ENCODE results near the gene RRP15.
"Not testable (repeated sequence)": the region's sequence is repeated elsewhere in the genome, so short reads cannot be mapped to it uniquely, and the experiment has no call there.

Gene RRP15

DNA sequence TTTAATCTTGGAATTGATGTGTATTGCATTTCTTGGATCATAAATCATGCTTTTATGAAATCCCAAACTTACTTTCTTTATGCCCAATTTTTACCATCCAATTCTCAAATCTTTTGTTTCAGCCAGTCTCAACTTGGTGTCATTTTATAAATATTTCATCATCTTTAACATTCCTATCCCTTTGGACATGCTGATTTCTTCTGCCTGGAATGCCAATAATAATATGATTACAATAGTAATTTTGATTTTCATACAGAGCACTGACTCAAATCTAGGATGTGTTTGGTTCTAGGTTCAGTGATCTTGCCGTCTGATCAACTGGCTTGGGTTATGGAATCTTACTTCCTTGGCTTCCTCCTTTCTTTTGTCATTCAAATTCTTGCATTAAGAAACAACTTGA lies 12.8 kb downstream of the RRP15 start:
- DNase-seq = no peak

DNA sequence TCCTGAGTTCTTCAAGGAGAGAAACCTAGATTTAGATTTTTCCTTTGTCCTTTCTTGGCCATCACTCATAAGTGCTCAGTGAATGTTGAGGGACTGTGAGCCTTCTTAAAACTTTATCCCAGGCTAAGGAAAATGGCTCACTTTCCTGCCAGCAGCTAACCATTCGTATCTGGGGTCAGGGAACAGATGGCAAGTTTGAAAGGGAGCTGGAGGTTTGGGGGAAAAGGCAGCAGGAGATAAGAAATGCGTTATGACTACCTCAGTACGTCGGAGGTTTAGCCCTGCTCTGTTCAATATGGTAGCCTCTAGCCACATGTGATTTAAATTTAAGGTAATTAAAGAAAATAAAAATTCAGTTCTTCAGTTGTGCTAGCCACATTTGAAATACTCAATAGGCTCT lies 13.3 kb downstream of the RRP15 start:
- no peak for DNase-seq

DNA sequence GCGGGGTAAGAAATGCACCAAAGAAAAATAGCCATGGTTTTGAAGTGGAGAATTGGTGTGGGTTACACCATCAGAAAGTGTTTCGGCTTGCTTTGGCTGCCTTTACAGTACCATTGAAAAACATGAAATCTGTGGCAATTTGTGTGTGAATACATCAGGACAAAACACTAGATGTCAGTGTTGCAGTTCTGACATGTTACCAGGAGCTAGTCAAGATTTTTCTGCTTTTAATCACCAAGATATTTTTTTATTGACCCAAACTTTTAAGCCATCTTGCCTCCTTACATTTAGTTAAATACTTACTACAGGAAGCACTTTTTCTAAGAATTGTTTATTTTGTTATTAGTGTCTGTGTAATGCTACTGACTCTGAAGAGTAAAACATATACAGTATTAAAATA lies 14.3 kb downstream of the RRP15 start:
- no peak for DNase-seq

DNA sequence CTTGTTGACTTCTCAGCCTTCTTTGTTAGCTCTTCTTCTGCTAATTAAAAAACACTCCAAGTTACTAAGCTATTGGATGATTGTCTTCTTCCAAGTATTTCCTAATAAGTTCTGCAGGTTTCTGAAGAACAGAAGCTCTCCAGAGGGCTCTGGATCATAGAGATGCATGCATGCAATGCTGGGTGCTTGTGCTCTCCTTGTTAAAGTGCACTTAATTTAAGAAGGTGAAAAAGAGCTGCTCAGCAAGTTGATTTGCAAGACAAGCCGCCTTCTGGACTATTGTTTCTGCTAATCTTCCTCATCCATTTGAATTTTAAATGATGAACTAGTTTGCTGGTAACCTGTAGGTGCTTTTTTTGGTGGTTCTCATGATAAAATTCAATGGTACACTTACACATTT lies 16.1 kb downstream of the RRP15 start:
- DNase-seq = no peak

DNA sequence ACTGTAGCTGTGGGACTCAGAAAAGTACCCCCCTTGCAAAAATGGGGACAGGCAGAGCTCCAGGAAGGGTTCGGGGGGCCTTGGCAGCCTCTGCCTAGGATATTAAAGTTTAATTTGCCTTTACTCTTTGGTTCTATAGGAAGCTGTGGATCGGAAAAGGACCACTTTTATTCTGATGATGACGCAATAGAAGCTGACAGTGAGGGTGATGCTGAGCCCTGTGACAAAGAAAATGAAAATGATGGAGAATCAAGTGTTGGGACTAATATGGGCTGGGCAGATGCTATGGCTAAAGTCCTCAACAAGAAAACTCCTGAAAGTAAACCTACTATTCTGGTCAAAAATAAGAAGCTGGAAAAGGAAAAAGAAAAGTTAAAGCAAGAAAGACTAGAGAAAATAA lies 17.1 kb downstream of the RRP15 start:
- DNase-seq = no peak

DNA sequence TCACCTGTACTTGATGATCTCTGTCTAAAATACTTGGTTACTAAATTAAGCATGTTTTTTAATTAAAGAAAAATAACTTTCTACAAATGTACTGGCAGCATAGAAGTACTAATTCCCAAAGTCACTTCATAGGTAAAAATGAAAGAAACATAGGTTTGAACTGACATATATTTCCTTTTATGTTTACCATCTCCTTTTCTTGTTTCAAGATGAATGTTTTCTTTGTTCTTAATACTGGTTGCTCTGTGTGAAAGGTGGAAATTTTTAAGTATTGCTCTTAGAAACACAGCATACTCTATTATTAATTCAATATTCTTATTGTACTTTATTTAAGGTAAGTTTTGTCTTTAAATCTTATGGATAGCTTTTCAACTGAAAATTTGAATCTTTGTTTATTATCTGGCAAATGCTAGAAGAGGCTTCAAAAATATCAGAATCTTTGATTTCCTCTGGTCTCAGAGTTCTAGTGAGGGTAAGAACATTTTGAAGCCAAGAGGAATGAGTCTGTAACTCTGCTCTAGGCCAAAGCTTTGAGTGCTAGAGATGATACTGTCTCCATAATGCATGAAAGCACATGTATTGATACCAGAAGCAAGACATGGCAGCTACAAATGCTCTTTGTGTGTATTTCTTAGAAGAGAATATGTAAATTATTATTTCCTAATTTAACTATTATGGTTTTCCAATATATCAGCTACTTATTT lies 18.2 kb downstream of the RRP15 start:
- DNase-seq = no peak

DNA sequence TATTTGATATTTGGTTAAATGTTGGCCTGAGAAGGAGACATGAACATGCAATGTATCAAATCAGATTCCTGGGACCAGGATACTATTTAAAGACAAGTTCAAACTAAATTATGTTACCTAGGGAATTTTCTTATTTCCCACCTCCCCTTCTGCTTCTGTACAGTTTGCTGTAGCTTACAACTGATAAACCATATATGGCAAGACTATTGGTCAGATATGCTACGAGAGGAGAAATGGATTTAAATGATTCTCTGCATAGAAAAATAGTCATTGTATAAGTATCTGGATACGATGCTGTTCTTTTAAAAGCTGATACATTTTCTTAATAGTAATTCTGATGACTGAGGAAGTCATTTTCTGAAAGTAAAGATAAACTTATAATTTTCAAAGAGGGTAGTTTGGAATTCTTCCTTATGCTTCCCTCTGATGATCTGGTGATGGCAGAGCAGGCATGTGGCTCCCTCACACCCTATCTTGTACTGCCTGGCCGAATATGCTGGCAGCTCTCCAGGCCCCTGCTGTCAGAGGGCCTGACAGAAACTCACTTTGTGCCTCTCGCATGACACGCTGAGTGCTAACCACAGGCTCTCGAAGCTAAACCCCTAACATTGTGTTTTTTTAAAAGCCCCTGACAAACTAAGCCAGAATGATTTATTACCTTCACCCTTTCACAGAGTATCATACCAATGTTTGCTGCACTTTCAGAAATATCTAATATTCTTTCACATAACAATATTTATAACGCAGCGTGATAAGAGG lies 19.4 kb downstream of the RRP15 start:
- DNase-seq = peak; percentile 60

DNA sequence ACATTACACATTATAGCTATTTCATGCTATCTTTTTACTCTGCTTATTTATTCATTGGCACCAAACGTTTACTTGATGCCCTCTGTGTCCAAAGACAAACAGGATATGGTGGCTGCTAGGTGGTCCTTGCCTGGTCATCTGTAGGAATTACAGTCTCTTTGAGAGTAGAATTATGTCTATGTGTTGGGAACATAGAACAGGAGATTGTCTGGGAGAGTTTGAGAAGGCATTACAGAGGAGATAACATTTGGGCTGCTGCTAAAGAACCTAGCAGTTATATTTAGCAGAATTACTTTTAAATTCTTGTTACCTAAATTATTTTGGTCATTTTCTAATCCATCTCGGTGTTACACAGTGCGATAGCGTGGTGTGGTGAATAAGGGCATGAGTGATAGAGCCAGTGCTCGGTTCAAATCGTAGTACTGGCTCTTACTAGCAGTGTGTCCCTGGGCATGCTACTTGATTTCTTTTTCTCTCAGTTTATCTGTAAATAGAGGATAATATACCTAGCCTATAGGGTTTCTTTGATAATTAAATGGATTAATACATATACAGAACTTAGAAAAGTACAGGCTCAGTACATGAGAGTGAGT lies 20.5 kb downstream of the RRP15 start:
- no peak for DNase-seq

DNA sequence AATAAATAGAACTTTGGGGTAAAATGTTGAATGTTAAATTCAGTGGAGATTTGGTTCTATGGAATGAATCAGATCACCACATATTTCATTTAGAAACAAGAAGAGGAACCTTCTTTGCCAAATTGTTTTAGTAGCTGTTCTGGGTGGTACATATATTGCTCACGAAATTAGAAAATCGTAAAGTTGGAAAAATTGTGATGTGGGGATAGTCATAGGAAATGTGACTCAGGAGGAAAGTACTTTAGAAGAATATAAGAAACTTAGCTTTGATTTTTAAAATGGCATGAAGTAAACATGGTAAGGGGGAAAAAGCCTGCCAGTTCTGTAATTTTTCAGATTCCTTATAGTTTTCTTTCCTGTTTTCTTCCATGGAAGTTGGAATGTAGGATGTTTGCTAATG lies 27.4 kb downstream of the RRP15 start:
- no peak for DNase-seq

DNA sequence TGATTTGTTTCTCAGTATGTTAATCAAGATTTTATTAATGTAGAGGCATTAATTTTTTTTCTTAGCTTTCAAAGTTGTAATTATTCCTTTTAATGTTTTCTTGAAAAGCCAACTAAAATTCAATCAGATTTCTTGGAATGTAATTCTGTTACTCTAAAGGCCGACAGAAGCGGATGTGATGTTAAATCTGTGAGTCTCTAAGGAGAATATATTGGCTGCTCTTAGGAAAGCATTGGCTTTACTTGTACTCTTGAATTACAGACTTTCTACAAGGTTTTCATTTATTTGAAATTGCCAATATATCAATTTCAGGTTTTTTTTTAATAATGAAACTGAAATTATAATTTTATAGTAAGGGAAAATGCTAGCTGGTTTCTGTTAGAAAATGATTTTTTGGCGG lies 29.2 kb downstream of the RRP15 start:
- DNase-seq = no peak

DNA sequence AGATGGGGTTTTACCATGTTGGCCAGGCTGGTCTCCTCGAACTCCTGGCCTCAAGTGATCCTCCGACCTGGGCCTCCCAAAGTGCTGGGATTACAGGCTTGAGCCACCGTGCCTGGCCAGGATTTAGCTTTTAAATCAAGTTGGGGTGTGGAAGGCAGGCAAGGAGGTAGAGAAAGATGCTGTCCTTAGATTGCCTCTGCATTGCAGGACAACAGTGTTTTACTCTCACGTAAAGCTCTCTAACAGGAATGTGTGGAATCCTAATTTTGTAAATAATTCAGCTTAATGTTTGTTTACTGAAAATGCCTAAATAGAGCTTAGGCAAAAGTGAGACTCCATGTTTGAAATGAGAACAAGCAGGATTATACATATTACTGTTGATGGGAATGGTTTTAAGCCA lies 30.5 kb downstream of the RRP15 start:
- DNase-seq = no peak

DNA sequence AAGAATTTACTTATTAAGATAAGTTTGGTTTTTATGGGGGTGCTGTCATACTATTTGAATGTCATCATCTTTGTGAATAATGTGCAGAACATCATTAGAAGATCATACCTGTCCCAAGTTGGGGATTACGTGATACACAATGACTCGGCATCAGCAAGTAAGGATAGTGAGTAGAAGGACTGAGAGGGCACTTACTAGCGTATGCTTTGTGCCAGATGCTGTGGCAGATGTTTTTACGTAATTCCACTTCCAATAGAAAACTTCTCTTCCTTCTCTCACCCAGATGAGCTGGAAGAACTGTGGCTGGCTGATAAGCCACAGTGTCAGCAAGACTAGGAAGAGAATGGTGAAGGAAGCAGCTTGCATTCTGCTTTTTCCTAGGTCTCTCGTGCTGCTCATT lies 32.0 kb downstream of the RRP15 start:
- no peak for DNase-seq

DNA sequence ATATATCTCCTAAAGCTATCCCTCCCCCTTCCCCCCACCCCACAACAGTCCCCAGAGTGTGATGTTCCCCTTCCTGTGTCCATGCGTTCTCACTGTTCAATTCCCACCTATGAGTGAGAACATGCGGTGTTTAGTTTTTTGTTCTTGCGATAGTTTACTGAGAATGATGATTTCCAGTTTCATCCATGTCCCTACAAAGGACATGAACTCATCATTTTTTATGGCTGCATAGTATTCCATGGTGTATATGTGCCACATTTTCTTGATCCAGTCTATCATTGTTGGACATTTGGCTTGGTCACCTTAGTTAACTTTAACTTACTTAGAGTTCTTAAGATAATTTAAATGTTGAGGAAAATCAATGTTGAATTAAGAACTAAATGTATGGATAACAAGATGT lies 35.1 kb downstream of the RRP15 start:
- DNase-seq = not testable (repeated sequence)

DNA sequence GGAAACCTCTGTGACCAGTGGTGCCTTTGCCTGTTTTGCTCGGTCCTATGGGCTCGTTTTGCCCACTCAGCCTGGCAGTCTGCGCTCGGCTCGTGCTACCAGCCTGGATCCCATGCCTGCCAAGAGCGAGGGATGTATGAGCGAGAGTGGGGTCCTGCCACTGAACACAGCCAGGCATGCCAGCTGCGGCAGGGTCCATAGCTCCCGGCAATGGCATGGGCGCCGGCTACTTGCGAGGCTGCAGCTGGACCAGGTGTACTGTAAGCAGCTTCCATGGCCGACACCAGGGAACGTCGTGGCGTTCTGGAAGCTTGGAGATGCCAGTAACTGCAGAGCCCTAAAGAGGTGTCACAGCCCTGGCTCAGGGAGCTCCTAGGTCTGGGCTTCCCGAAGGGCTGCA lies 37.7 kb downstream of the RRP15 start:
- DNase-seq = no peak

DNA sequence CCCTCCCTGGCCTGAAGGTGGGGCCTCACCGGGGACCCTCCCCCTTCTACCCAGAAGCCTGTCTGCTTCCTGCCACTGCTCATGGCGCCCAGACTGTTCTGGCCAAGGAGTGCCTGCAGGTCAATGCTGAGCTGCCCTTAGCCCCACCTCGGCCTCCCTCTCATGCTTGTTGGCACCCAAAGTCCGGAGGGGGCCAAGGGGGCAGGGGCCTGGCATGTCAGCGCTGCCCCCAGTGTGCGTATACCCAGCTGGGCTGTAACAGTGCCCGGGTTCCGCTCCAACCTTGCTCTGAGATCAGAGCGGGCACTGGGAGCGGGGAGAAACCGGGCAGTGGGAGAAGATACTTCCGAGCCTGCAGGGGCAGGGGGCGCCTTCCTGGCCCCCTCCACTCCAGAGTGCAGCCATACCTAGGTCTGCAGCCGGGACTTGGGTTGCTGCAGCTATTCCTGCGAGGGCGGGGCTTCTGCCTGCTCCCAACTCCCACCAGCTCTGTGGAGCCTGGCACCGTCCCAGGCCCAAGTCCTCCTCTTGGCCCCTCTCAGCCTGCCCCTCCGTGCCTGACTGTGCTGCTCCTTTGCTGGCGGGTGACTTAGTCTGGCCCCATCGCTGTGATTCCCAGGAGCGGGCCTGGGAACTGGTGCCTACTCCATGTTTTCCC lies 38.6 kb downstream of the RRP15 start:
- DNase-seq = no peak

DNA sequence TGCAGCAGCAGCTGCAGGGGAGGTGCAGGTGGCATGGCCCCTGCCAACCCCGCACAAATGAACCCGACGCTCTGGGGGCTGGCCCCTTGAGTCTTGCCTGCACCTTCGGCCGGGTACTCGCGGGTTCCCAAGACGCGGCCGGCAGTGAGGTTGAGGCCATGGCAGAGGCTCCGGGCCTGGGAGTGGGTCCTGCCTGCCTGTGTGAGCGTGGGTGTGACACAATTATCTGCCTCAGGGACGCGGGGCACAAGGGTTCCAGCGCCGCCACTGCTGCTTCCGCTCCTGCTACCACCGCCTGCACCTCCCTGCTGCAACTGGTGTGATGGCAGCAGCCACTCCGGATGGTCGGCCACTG lies 39.1 kb downstream of the RRP15 start:
- no peak for DNase-seq

DNA sequence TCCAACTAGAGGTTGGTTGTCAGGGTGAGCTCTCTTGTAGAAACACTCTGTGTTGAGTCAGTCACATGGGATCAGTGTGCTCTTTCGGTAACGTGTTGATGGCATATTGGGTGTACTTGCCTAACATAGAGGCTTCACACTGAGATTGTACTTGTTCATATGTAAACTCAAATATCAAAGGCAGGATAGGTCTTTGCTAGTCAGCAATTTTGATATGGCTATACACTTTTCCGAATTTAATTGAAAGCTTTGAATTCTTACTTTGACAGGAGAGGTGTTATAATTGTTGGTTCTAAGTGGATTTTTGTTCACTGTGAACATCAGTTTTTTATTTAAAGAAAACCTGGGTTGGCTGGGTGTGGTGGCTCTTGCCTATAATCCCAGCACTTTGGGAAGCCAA lies 43.7 kb downstream of the RRP15 start:
- DNase-seq = no peak

DNA sequence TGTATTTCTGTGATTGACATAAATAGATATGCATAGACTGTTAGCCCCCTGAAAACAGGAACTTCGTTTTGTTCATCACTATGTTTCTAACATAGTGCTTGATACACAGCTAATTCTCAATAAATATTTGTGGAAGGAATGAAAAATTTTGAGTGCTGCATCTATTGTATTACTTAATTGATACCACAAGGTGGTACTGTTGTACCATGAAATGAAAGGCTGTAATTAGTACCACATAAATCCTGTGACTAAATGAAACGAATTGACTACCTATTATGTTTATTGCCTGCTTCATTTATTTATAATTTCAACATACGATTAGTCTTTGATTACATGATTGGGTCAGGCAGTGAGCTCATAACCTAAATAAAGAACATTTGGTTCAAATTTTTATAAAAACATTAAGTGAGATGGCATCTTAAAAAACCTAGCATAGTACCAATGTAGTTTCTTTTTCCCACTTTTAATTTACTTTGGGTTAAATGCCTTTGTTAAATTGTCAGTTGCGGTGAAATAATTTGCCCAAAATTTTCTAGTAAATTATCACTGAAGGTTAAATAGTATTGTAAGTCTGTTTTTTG lies 45.0 kb downstream of the RRP15 start:
- DNase-seq = no peak

DNA sequence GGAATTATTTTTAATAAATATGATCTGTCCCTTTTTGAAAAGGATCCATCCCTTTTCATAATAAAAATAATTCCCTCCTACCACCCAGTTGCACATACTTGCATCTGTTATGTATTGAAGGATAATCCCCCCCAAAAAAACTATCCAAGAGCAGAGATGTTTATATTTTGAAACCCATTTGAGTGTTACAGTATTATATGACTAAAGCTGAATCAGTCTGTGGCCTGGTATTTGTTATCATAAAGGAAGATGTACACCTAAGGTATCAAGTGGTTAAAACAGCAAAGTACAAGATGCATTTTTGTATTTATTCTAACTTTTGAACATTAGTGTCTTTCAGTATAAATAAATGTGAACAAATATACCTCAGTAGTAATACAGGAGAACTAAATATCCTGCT lies 47.3 kb downstream of the RRP15 start:
- DNase-seq = no peak

DNA sequence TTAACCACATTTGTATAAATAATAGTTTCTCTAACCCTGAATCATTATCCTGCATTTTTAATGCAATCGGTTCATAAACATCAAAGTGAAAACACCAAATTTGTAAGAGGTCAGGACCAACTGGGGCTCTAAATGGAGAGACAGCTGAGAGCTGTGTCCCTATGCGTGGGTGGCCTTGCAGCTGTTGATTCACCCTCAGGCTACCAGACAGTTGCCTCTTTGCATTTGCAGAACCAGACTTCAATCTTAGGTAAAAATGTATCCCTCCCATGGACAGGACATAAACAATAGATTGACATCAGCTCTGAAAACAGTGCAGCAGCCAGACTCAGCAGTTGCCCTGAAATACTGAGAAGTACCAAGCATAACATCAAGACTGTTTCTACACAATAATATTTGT lies 51.2 kb downstream of the RRP15 start:
- no peak for DNase-seq

DNA sequence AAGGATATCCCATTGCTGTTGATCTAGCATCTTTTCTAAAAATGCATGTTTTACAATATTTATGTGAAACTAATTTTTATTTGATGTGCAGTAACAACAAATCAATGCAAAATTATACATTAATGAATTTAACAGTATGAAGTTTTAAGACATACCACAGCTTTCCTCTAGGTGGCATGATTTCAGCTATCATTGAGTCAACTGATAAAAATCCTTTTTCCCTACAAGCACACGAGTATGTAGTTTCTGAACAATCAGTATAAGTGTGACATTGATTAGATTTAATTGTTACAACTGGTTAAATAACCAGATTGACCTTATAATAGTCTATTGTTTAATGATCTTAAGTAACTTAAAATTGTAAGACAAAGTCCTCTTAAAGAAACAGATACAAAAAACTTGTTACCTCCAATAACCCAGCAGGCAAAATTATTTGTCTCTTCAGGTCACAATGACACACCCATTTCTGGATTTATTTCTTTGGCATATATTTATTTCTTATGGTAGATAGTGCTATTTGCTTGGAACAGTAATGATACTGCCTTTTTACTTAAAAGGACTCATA lies 54.3 kb downstream of the RRP15 start:
- no peak for DNase-seq

DNA sequence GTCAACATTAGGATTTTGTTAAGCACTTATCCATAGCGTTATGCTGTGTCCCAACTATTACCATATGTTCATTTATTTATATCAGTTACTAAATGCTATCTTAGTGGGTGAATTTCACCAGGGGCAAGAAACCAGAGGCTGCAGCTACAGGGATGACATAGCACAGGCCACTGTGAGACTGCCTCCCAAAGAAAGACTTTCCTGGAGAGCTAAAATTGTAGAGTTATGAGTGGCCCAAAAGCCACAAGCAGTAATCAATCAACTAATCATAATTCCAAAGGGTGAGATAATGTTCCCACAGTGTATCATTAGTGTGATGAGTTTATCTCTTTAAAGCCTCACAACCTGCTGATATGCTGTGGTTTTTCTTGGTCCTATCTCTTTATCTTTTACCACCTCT lies 56.2 kb downstream of the RRP15 start:
- no peak for DNase-seq

DNA sequence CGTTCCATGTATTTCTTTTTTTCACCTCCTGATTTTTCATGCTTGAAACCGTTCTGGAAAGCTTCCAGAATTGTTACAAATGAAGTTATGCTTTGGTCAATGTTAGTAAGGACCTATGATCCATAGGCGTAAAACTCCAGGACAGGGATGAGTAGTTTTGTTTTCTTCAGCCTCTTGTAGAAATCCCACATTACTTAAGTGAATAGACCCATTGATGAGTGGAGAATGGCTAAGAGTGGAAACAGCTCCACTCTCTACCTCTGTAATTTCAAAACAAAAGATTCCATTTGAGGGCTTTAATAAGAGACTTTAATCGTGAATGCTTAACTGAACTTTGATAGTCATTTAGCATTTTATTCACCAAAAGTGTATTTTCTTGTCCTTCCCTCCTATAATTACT lies 57.0 kb downstream of the RRP15 start:
- no peak for DNase-seq

Data from NCI-H187 treated with DMSO at 0.1 percent for 48 hours (cell line).